GM12865 (cell line): ENCODE measurements around the gene HS6ST3.
A peak's percentile ranks its signal among the peaks of the same experiment; 100 is the strongest.

Experiments
- DNase-seq: peaks from one replicate; pipeline ENCODE4 v3.0.0; 2010; ENCODE audit warnings: low read depth
- H3K4me3 ChIP-seq: 2 replicates; pipeline ENCODE4 v1.5.1; 2011; ENCODE audit warnings: mild to moderate bottlenecking, low read depth, low read length, control low read depth
- CTCF ChIP-seq: IDR thresholded peaks from 2 replicates; pipeline ENCODE4 v1.5.1; 2011; ENCODE audit warnings: low read length, control low read depth, low read depth, inconsistent platforms; ENCODE audit not compliant: insufficient read depth; ENCODE audit errors: missing control alignments

Gene HS6ST3

GRCh38 chr13:96294930-96295881 is 205.3 kb downstream of the HS6ST3 start:
- TF ChIP-seq CTCF: no peak
- no peak overlapping the region for H3K4me3 ChIP-seq
- DNase-seq: no peak

- no peak overlapping the region for H3K4me3 ChIP-seq
- DNase-seq: no peak
- TF ChIP-seq CTCF: no peak
Measured at GRCh38 chr13:96297360-96297759, 207.5 kb downstream of the HS6ST3 start.

- no peak overlapping the region for H3K4me3 ChIP-seq
- TF ChIP-seq CTCF: no peak
- no peak for DNase-seq
Measured at GRCh38 chr13:96299235-96299634, 209.3 kb downstream of the HS6ST3 start.

GRCh38 chr13:96308568-96308967 is 218.7 kb downstream of the HS6ST3 start:
- no peak for DNase-seq
- no peak for TF ChIP-seq CTCF
- H3K4me3 ChIP-seq: no peak overlapping the region

GRCh38 chr13:96314974-96315373 is 225.1 kb downstream of the HS6ST3 start:
- no peak for DNase-seq
- TF ChIP-seq CTCF: no peak
- H3K4me3 ChIP-seq: no peak overlapping the region

GRCh38 chr13:96338030-96338429 is 248.1 kb downstream of the HS6ST3 start:
- no peak overlapping the region for H3K4me3 ChIP-seq
- DNase-seq: peak; percentile 40
- TF ChIP-seq CTCF: no peak

- no peak overlapping the region for H3K4me3 ChIP-seq
- TF ChIP-seq CTCF: no peak
- DNase-seq: no peak
Measured at GRCh38 chr13:96342286-96342685, 252.4 kb downstream of the HS6ST3 start.
